Measurements from ENCODE around the gene SPOPL.
"Not testable (repeated sequence)": the region's sequence is repeated elsewhere in the genome, so short reads cannot be mapped to it uniquely, and the experiment has no call there.

The SPOPL gene

DNA sequence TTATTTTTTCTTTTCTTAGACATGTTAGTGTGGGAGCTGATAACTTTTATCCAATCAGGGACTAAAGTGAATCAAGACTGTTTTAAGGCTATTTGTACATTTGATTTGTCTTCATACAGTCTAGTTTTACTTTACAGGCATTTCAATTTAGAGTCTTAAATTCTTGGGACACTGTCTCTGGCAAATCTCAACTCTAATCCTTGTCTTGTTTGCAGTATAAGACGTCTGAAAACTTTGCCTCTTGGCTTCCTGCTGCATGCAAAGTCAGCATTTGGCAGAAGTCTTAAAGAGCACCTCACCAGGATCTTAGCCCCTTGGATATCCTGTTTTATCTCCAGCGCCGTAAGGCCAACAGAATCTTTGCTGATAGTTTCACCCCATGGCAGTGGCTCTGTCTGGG is 30.3 kb downstream of the SPOPL start:
- DNase-seq, result no peak

DNA sequence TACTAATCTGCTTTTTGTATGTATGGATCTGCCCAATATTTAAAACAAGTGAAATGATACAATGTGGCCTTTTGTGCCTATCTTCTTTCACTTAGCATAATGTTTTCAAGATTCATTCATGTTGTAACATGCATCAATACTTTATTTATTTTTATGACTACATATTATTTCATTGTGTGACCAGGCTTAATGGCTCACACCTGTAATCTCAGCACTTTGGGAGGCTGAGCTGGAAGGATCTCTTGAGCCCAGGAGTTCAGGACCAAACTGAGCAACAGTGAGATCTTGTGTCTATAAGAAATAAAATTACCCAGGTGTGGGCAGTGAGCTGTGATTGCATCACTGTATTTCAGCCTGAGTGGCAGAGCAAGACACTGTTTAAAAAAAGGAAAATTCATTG is 33.2 kb downstream of the SPOPL start:
- no peak for DNase-seq

GRCh38 chr2:138536302-138536701 is 34.7 kb downstream of the SPOPL start:
- DNase-seq, result no peak

DNA sequence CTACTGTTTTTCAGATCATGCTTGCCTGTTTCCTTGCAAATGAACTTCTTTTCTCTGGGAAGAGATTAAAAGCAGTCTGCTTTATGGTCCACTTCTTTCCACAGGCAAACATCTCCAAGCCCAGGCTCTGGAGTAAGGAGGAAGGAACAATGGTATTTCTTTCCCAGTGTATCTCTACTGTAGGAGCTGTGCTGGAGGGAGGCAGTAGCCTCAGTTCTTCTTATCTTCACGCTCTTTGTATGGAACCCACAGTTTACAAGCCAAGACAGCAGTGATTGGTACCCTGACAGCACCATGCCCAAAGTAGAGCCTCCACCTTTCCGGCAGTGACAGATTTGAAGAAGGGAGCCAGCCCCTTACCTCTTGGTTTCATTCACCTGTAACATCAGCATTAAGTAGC is 35.2 kb downstream of the SPOPL start:
- DNase-seq, result no peak

DNA sequence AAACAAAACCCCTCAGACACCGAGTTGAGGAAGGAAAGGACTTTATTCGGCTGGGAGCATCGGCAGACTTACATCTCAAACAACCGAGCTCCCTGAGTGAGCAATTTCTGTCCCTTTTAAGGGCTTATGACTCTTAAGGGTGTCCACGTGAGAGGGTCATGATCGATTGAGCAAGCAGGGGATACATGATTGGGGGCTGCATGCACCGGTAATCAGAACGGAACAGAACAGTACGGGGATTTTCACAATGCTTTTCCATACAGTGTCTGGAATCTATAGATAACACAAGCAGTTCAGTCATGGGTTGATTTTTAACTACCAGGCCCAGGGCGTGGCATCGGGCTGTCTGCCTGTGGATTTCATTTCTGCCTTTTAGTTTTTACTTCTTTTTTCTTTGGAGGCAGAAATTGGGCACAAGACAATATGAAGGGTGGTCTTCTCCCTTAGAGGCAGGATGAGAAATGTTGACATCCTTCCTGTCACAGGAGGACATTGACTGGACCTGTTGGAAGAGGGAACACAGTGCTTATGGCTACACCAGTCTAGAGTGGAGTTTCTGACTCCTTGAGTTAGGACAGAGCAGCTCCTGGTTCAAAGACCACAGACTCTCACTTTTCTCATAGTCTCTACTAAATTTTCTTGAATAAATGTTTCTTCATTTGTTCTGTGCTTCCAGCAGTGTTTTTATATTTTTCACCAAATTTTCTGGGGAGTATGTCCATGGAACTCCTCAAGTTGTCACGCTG is 35.8 kb downstream of the SPOPL start:
- DNase-seq, result no peak

DNA sequence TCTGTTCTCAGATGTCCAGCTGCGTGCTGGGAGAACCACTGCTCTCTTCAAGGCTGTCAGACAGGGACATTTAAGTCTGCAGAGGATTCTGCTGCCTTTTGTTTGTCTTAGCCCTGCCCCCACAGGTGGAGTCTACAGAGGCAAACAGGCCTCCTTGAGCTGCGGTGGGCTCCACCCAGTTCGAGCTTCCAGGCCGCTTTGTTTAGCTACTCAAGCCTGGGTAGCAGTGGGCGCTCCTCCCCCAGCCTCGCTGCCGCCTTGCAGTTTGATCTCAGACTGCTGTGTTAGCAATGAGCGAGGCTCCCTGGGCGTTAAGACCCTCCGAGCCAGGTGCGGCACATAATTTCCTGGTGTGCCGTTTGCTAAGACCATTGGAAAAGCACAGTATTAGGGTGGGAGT is 42.6 kb downstream of the SPOPL start:
- not testable (repeated sequence) for DNase-seq

DNA sequence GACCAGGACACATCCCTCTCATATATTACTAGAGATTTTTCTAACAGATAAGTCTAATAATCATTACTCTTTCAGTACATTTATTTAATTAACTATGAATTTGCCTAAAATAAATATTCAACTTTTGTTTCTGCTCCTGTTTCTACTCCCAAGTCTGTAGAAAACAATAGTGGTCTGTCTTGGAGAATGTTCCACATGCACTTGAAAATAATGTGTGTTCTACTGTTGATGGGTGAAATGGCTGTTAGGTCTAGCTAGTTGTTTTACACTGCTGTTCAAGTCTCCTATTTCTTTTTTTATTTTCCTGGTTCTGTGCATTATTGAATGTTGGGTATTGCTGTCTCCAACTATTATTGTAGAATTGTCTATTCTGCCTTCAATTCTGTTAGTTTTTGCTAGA is 47.2 kb downstream of the SPOPL start:
- no peak for DNase-seq

DNA sequence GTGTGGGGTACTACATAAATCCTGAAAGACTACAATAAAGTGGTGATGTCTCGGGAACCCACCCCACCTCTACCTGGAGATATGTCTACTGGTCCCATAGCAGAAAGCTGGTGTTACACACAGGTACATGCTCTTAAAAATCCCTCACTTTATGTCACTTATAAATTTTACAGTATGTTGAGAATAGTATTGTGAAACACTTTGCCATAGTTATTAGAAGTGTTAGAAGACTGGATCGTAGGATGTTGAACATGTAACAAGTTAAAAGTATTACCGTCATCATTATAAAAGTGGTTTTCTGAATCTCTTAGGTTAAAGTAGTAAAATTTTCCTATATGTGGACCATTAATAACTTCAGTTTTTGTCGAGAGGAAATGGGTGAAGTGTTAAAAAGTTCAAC is 48.6 kb downstream of the SPOPL start:
- DNase-seq, result no peak

DNA sequence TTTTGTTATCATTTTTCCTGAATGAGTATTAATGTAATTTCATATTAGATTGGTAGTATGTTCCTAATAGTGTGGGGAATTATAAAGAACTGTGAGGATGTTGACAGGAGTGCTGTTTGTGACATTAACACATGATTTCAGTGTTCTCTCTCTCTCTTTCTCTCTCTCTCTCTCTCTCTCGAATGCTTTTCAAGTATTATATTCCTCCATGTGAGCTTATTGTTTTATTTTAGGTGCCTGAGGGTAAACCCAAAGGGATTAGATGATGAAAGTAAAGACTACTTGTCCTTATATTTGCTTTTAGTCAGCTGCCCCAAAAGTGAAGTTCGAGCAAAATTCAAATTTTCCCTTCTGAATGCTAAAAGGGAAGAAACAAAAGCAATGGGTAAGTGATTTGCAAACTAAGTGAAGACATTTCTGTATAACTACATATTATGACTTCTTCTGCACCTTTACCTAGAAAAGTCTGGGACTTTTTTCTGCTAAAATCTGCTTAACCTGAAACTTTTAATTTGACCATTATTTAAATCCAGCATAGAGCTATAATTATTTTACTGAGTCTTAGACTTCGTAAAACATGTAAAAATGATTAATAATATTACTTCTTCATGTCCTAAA is 49.2 kb downstream of the SPOPL start:
- DNase-seq, result no peak

GRCh38 chr2:138554123-138554522 is 52.6 kb downstream of the SPOPL start:
- no peak for DNase-seq

DNA sequence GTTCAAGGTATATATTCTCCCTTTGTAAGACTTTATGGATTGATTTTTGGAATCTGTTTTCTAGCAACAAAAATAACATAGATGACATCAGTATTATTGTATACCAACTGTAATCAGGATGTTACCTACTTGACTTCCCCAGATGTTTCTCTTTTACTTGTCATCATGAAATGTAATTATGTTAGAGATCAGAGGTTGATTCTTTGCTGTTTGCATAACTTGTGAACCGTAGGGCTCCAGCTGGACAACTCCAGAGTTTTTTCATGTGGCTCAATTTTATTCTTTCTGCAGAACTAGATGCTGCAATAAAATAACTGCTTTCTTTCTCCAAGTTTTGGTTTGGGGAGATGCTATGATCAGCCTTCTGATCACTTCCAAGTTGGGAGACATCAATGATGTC is 58.1 kb downstream of the SPOPL start:
- DNase-seq, result no peak

GRCh38 chr2:138564586-138565229 is 63.1 kb downstream of the SPOPL start:
- DNase-seq, result no peak

- no peak for DNase-seq
These were observed 63.6 kb downstream of the SPOPL start for GRCh38 chr2:138565230-138565598.

DNA sequence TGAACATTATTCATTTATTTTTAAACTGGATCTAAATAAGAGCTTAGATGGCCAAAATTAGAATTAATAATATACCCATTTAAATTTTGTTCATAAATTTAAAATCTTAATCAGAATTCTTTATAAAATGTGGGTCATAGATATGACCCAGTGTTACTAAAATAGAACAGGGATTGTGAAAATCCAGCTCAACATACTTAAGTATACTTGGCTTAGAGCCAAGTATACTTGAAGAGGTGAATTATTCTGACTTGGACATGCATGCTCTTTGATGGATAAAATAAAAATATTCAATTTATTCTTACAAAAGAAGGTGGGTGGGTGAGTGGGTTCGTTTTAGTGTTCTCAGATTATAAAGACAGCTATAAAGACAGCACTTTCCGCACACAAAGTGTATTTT is 70.7 kb downstream of the SPOPL start:
- DNase-seq, result no peak

DNA sequence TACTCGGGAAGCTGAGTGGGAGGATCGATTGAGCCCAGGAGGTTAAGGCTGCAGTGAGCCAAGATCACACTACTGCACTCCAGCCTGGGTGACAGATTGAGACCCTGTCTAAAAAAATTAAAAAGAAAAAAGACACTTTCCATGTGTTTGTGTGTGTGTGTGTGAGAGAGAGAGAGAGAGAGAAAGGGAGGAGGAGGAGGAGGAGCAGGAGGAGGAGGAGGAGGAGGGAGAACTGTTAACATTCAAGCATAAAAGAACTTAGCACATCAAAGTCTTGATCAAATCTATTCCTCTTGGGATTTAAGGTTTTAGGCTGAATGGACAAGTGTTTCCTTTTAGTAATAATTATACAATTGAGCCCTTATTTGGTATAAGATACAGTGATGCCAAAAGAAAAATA is 75.5 kb downstream of the SPOPL start:
- DNase-seq, result no peak

DNA sequence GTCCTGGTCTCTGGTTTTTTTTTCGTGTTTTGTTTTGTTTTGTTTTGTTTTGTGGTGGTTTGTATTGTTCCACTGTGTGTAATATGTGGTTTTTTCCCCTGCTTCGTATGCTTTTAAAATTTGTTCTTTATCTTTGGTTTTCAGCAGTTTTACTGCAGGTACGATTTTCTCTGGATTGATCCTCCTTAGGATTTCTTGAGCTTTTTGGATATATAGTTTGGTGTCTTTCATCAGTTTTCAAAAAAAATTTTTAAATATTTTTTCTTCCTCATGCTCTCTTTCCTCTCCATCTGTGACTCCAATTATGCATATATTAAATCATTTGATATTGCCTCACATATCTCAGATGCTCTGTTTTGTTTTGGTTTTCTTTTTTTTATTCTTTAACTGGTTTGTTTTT is 78.0 kb downstream of the SPOPL start:
- DNase-seq, result no peak

- no peak for DNase-seq
These were observed 80.3 kb downstream of the SPOPL start for GRCh38 chr2:138581909-138582308.

- no peak for DNase-seq
These were observed 88.1 kb downstream of the SPOPL start for GRCh38 chr2:138589663-138590062.

DNA sequence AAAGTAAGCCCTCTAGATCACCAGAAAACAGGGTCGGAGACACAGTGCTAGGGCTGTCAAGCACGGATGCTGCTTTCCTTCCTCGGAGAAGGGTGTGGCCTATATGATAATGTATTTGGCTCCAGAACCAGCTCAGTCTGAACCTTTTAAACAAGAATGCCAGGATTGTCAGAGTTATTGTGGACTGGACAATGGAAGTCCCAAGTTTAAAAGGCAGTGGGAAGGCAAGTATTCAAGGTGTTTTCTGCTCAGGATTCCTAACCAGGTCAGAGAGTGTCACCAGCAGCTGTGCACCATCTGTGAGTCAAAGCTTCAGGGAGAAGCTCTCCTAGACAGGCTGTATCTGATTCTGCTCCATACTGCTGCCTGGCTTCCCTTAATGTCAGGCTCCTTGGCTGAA is 94.8 kb downstream of the SPOPL start:
- no peak for DNase-seq

GRCh38 chr2:138600732-138601457 is 99.3 kb downstream of the SPOPL start:
- DNase-seq, result no peak

DNA sequence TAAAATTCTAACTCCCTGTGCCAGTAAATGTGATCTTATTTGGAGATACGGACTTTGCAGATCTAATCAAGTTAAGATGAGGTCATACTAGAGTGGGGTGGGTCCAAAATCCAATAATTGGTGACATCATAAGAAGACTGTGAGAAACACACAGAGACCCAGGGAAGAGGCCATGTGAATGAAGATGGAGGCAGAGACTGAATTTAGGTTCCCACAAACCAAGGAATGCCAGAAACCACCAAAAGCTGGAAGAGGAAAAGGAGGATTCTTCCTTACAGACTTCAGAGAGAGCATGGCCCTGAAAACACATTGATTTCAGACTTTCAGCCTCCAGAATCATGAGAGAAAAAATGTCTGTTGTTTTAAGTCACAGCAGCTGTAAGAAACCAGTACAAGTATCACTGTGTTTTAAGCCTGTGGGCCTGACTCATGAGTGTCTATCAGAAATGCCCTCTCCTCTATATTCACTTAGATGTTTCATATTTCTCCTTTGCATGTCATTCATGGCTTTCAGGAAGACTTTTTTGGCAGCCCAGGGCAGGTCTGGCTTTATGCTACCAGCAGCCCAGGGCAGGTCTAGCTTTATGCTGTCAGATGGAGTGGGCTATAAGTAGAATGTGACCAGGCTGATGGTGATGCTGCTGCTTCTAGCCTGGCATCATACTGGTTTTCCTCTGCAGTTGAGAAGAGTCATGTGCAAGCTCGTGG is 100.0 kb downstream of the SPOPL start:
- no peak for DNase-seq

- DNase-seq, result no peak
These were observed 100.5 kb downstream of the SPOPL start for GRCh38 chr2:138602166-138602460.

GRCh38 chr2:138607746-138608145 is 106.2 kb downstream of the SPOPL start:
- DNase-seq, result no peak
